Urinary bladder (tissue), 4 donors: ENCODE data around the gene OGN. TPM values are rescaled to one million over a fixed set of nuclear protein-coding genes. Genes with fewer than 3 reads are reported as not detected.

Experiments
- DNase-seq: peaks from one replicate; pipeline ENCODE4 v3.0.0-alpha.2; 2015; ENCODE audit errors: extremely low spot score
- H3K27ac ChIP-seq: one replicate; pipeline ENCODE4 v1.5.1; 2013; ENCODE audit warnings: low read depth, mild to moderate bottlenecking, moderate library complexity
- H3K36me3 ChIP-seq: one replicate; pipeline ENCODE4 v1.6.1; 2013; ENCODE audit warnings: mild to moderate bottlenecking, moderate library complexity; ENCODE audit not compliant: insufficient read depth
- H3K4me1 ChIP-seq: one replicate; pipeline ENCODE4 v1.6.1; 2013; ENCODE audit warnings: mild to moderate bottlenecking, moderate library complexity; ENCODE audit not compliant: insufficient read depth
- H3K4me3 ChIP-seq: one replicate; pipeline ENCODE4 v1.5.1; 2013; ENCODE audit warnings: low read depth, low read length
- WGBS: extraction: QIAGEN DNeasy Blood & Tissue Kit; methylation state at CpG from one replicate; pipeline ENCODE4 v1.1.7; 2013; 5-methylcytosine and 5-hydroxymethylcytosine counted together
- polyA plus RNA-seq: library from polyadenylated mRNA; stranded (reverse); fragments of 200-250 nt; gene quantifications from one replicate; pipeline ENCODE4 v1.2.3, GENCODE V29; 2013
- total RNA-seq: library from RNA; depleted of rRNA; stranded (reverse); fragments of >200 nt; gene quantifications from one replicate; pipeline ENCODE4 v1.2.3, GENCODE V29; 2014
- donor health status: healthy with polysubstance abuse.
- donor health status: healthy.

OGN gene
- total and polyA plus RNA-seq, 2 donors, result 19.5 to 822 TPM

- Histone ChIP-seq H3K27ac (no peak overlapping the region), H3K4me1 (no peaks in the 10 kb centered on the region), H3K36me3 (no peaks in the 10 kb centered on the region), H3K4me3 (no peak overlapping the region)
- no peak for DNase-seq
- 95% methylated on average over 4 of the region's 4 CpGs for WGBS
Measured at GRCh38 chr9:92385953-92386352, 18.4 kb downstream of the OGN start.

GRCh38 chr9:92385477-92385876 lies 18.9 kb downstream of the OGN start:
- 59% methylated on average over 6 of the region's 6 CpGs for WGBS
- DNase-seq, result no peak
- Histone ChIP-seq H3K27ac (no peak overlapping the region), H3K4me3 (no peak overlapping the region), H3K4me1 (no peaks in the 10 kb centered on the region), H3K36me3 (no peaks in the 10 kb centered on the region)

GRCh38 chr9:92385001-92385400 lies 19.4 kb downstream of the OGN start:
- no peak overlapping the region for H3K27ac ChIP-seq
- no peak overlapping the region for H3K4me3 ChIP-seq

GRCh38 chr9:92384375-92384774 lies 20.0 kb downstream of the OGN start:
- H3K36me3 ChIP-seq, result no peaks in the 10 kb centered on the region
- H3K4me1 ChIP-seq, result no peaks in the 10 kb centered on the region
- no peak overlapping the region for H3K4me3 ChIP-seq
- 60% methylated on average over 1 of the region's 1 CpG for WGBS
- peak overlapping the region; percentile 10 for H3K27ac ChIP-seq
- no peak for DNase-seq

More at GRCh38 chr9:92385001-92385400, 19.4 kb downstream of the OGN start:
- Histone ChIP-seq H3K36me3 (no peaks in the 10 kb centered on the region), H3K4me1 (no peaks in the 10 kb centered on the region)
- WGBS, result 55% methylated on average over 3 of the region's 3 CpGs
- no peak for DNase-seq

GRCh38 chr9:92381775-92382174 lies 22.6 kb downstream of the OGN start:
- Histone ChIP-seq H3K4me3 (no peak overlapping the region), H3K27ac (no peak overlapping the region), H3K36me3 (no peaks in the 10 kb centered on the region), H3K4me1 (no peaks in the 10 kb centered on the region)
- WGBS, result 96% methylated on average over 2 of the region's 2 CpGs
- DNase-seq, result no peak

- DNase-seq, result no peak
- H3K4me3 ChIP-seq, result no peak overlapping the region
- no peaks in the 10 kb centered on the region for H3K36me3 ChIP-seq
- WGBS, result 95% methylated on average over 2 of the region's 2 CpGs
- H3K27ac ChIP-seq, result no peak overlapping the region
- no peaks in the 10 kb centered on the region for H3K4me1 ChIP-seq
Measured at GRCh38 chr9:92380603-92381002, 23.8 kb downstream of the OGN start.

- no peaks in the 10 kb centered on the region for H3K36me3 ChIP-seq
- no peak for DNase-seq
- H3K4me3 ChIP-seq, result no peak overlapping the region
- H3K27ac ChIP-seq, result no peak overlapping the region
- WGBS, result 79% methylated on average over 7 of the region's 7 CpGs
- no peaks in the 10 kb centered on the region for H3K4me1 ChIP-seq
Measured at GRCh38 chr9:92378865-92379560, 25.4 kb downstream of the OGN start.

- Histone ChIP-seq H3K4me1 (no peaks in the 10 kb centered on the region), H3K27ac (no peak overlapping the region), H3K36me3 (no peaks in the 10 kb centered on the region), H3K4me3 (no peak overlapping the region)
- 51% methylated on average over 2 of the region's 2 CpGs for WGBS
- no peak for DNase-seq
Measured at GRCh38 chr9:92377876-92378275, 26.5 kb downstream of the OGN start.

GRCh38 chr9:92373167-92373566 lies 31.2 kb downstream of the OGN start:
- Histone ChIP-seq H3K27ac (no peak overlapping the region), H3K4me1 (no peaks in the 10 kb centered on the region), H3K36me3 (no peaks in the 10 kb centered on the region), H3K4me3 (no peak overlapping the region)
- WGBS, result 97% methylated on average over 2 of the region's 2 CpGs
- no peak for DNase-seq

GRCh38 chr9:92369075-92369474 lies 35.3 kb downstream of the OGN start:
- Histone ChIP-seq H3K4me1 (no peaks in the 10 kb centered on the region), H3K36me3 (no peaks in the 10 kb centered on the region), H3K4me3 (no peak overlapping the region), H3K27ac (no peak overlapping the region)
- WGBS, result 32% methylated on average over 2 of the region's 2 CpGs
- DNase-seq, result no peak

GRCh38 chr9:92360083-92360482 lies 44.3 kb downstream of the OGN start:
- no peaks in the 10 kb centered on the region for H3K36me3 ChIP-seq
- H3K4me3 ChIP-seq, result no peak overlapping the region
- no peaks in the 10 kb centered on the region for H3K4me1 ChIP-seq
- no peak overlapping the region for H3K27ac ChIP-seq
- 60% methylated on average over 3 of the region's 3 CpGs for WGBS
- no peak for DNase-seq

- H3K27ac ChIP-seq, result no peak overlapping the region
- no peak for DNase-seq
- WGBS, result 42% methylated on average over 2 of the region's 2 CpGs
- no peak overlapping the region for H3K4me3 ChIP-seq
- no peaks in the 10 kb centered on the region for H3K4me1 ChIP-seq
- H3K36me3 ChIP-seq, result no peaks in the 10 kb centered on the region
Measured at GRCh38 chr9:92359394-92359995, 44.9 kb downstream of the OGN start.

- 78% methylated on average over 6 of the region's 6 CpGs for WGBS
- Histone ChIP-seq H3K4me1 (no peaks in the 10 kb centered on the region), H3K27ac (no peak overlapping the region), H3K36me3 (no peaks in the 10 kb centered on the region), H3K4me3 (no peak overlapping the region)
- no peak for DNase-seq
Measured at GRCh38 chr9:92353051-92353450, 51.3 kb downstream of the OGN start.

- no peaks in the 10 kb centered on the region for H3K4me1 ChIP-seq
- H3K36me3 ChIP-seq, result no peaks in the 10 kb centered on the region
- no peak for DNase-seq
- H3K27ac ChIP-seq, result no peak overlapping the region
- H3K4me3 ChIP-seq, result no peak overlapping the region
Measured at GRCh38 chr9:92350740-92351133, 53.6 kb downstream of the OGN start.
